Subcutaneous adipose tissue (tissue), 4 donors: ENCODE data around the gene LMO1. TPM values are rescaled to one million over a fixed set of nuclear protein-coding genes. Genes with fewer than 3 reads are reported as not detected.

Experiments used
- total RNA-seq, 4 donors: library from RNA; depleted of rRNA; stranded (reverse); fragments of >200 nt; gene quantifications; one replicate each; pipeline ENCODE4 v1.1.0, GENCODE V29; 2016
- TF ChIP-seq, protein P1 (sequence below): fragments of 450-650 bp; IDR thresholded peaks from one replicate; pipeline ENCODE4 v1.5.1; 2016; ENCODE audit warnings: low read depth, mild to moderate bottlenecking, control low read depth, antibody characterized with exemption, moderate library complexity

Gene LMO1
- total RNA-seq, 4 donors from 2014 or later, result not detected

DNA sequence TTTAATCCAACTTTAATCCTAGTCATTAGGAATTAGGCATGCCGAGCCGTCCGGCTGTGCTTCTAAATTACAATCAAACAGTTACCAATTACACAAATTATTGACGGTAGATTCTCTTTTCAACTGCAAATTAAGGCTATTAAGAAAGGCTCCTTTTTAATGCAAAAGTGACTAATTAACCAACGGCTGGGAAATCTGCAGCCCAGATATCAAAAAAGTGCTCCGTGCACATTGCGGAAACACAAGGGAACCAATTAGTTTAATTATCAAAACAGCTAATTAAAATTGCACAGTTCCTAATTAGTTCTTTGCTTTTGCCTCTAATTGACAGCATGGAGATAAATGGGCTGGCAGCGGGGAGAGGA, 19.4 kb upstream of the LMO1 start:
- TF ChIP-seq, protein P1, sequence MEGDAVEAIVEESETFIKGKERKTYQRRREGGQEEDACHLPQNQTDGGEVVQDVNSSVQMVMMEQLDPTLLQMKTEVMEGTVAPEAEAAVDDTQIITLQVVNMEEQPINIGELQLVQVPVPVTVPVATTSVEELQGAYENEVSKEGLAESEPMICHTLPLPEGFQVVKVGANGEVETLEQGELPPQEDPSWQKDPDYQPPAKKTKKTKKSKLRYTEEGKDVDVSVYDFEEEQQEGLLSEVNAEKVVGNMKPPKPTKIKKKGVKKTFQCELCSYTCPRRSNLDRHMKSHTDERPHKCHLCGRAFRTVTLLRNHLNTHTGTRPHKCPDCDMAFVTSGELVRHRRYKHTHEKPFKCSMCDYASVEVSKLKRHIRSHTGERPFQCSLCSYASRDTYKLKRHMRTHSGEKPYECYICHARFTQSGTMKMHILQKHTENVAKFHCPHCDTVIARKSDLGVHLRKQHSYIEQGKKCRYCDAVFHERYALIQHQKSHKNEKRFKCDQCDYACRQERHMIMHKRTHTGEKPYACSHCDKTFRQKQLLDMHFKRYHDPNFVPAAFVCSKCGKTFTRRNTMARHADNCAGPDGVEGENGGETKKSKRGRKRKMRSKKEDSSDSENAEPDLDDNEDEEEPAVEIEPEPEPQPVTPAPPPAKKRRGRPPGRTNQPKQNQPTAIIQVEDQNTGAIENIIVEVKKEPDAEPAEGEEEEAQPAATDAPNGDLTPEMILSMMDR, result no peak

DNA sequence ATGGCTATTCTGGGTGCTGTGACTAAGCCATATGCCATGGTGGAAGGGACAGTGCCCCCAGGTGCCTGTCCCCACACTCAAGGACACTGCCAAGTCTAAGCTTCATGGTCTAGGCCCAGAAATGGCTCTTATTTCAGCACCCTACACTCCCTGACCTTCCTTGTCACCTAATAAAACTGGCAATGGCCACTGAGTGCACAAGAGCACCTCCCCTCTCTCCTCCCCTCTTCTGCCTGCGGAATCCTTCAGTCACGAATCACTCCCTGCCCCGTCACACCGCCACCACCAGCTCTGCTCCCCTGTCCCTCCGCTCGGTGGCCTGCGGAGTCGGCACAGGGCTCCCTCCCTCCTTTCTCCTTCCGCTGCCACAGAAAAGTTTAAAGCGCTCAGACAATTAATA, 19.0 kb upstream of the LMO1 start:
- TF ChIP-seq, protein P1, result no peak

DNA sequence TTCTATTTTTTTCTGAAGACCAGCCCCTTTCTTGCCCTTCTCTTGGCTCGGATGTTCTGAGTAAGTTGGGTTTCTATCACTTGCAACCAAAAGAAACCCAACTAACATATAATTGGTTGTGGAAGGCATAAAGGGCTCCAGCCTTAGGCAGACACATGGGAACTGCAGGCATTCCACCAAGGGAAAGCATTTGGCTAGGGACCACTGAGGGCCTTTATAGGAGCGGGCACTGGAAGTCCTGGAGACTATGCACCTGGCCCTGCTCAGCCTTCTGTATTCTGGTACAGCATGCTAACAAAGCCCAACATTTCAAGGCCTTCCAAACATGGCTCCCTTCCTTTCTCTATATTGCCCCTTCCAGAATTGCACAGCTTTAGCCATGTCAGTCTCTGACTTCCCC, 17.6 kb upstream of the LMO1 start:
- TF ChIP-seq, protein P1, result no peak

DNA sequence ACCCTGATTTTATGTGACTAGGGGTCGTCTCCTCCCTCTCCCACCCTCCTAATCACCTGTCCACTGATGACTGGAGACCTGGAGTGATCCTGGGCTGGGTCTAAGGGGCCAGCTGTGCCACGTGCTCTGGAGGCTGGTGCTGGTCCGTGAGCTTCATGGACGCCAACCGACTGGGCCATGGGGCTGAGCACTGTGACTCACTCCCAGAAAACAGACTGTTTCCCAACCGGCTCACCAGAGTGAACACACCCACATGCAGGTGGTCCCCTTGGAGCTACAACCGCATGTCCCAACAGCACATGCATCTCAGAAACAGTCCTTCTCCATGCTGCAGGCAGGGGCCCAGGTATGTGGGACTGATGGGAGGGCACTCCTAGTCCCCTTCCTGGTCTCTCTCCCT, 14.0 kb upstream of the LMO1 start:
- TF ChIP-seq, protein P1, result no peak

DNA sequence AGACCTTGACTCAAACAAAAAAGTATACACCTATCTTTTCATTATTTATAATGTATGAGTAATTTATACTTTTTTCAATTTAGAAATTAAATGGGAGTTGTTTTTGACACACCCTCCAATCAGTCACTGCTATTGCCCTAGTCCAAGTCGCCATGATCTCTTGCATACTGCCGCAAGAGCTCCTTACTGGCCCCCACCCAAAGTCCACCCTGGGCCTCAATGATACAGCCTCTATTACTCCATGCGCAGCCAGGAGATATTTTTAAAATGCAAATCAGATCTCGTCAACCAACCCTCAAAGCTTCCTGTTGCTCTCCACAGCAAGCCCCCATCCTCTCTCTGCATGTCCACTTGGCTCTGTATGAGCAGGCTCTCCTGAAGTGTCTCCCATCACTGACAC, 12.8 kb upstream of the LMO1 start:
- TF ChIP-seq, protein P1, result no peak

GRCh38 chr11:8273287-8273686, 9.6 kb upstream of the LMO1 start:
- TF ChIP-seq, protein P1, result no peak

- TF ChIP-seq, protein P1, result no peak
Observed at GRCh38 chr11:8271106-8271886, 7.6 kb upstream of the LMO1 start.
